GM23248 (cell line): ENCODE results near the gene CCDC134. TPM values are rescaled to one million over a fixed set of nuclear protein-coding genes. Genes with fewer than 3 reads are reported as not detected.
A peak's percentile ranks its signal among the peaks of the same experiment; 100 is the strongest.
"Not testable (repeated sequence)": the region's sequence is repeated elsewhere in the genome, so short reads cannot be mapped to it uniquely, and the experiment has no call there.

Experiments used
- DNase-seq: peaks from one replicate; pipeline ENCODE4 v3.0.0-alpha.2; 2015
- H2AFZ ChIP-seq: fragments of 200-600 bp; sonication (generic); 2 replicates; pipeline ENCODE4 v1.6.1; 2016; ENCODE audit warnings: antibody characterized with exemption
- H3F3A ChIP-seq: fragments of 200-600 bp; sonication (generic); 2 replicates; pipeline ENCODE4 v1.6.1; 2016; ENCODE audit warnings: mild to moderate bottlenecking, antibody characterized with exemption, mixed run types; ENCODE audit not compliant: insufficient read depth
- H3K27ac ChIP-seq: fragments of 200-600 bp; sonication (generic); 2 replicates; pipeline ENCODE4 v1.5.1; 2016; ENCODE audit warnings: mild to moderate bottlenecking
- H3K27me3 ChIP-seq: fragments of 200-600 bp; sonication (generic); replicated peaks from 2 replicates; pipeline ENCODE4 v1.6.1; 2016; ENCODE audit warnings: mild to moderate bottlenecking; ENCODE audit not compliant: insufficient read depth
- H3K36me3 ChIP-seq: fragments of 200-600 bp; sonication (generic); 2 replicates; pipeline ENCODE4 v1.6.1; 2016; ENCODE audit warnings: low read depth, mild to moderate bottlenecking
- H3K4me1 ChIP-seq: fragments of 200-600 bp; sonication (generic); 2 replicates; pipeline ENCODE4 v1.6.1; 2016; ENCODE audit warnings: mild to moderate bottlenecking; ENCODE audit not compliant: insufficient read depth
- H3K4me2 ChIP-seq: fragments of 200-600 bp; sonication (generic); one replicate; pipeline ENCODE4 v1.6.1; 2016; ENCODE audit warnings: mild to moderate bottlenecking; ENCODE audit not compliant: unreplicated experiment
- H3K4me3 ChIP-seq: fragments of 200-600 bp; sonication (generic); 2 replicates; pipeline ENCODE4 v1.5.1; 2016; ENCODE audit warnings: mild to moderate bottlenecking
- H3K79me2 ChIP-seq: fragments of 200-600 bp; sonication (generic); 2 replicates; pipeline ENCODE4 v1.6.1; 2016; ENCODE audit warnings: mild to moderate bottlenecking; ENCODE audit not compliant: insufficient read depth
- H3K9ac ChIP-seq: fragments of 200-600 bp; sonication (generic); 2 replicates; pipeline ENCODE4 v1.6.1; 2016; ENCODE audit warnings: mild to moderate bottlenecking
- H3K9me2 ChIP-seq: fragments of 200-600 bp; sonication (generic); 2 replicates; pipeline ENCODE4 v1.6.1; 2016; ENCODE audit warnings: mixed run types, mild to moderate bottlenecking, moderate library complexity; ENCODE audit not compliant: insufficient read depth
- H3K9me3 ChIP-seq: fragments of 200-600 bp; sonication (generic); one replicate; pipeline ENCODE4 v1.6.1; 2017; ENCODE audit warnings: low read depth
- H4K20me1 ChIP-seq: fragments of 200-600 bp; sonication (generic); 2 replicates; pipeline ENCODE4 v1.6.0; 2016; ENCODE audit not compliant: insufficient read depth
- EZH2 ChIP-seq: fragments of 200-600 bp; sonication (generic); IDR thresholded peaks from 2 replicates; pipeline ENCODE4 v1.6.1; 2018; ENCODE audit warnings: antibody characterized with exemption, mild to moderate bottlenecking; ENCODE audit not compliant: insufficient read depth, poor library complexity, severe bottlenecking
- EZH2phosphoT487 ChIP-seq: fragments of 200-600 bp; sonication (generic); IDR thresholded peaks from 2 replicates; pipeline ENCODE4 v1.6.1; 2018; ENCODE audit warnings: antibody characterized with exemption, moderate library complexity, mild to moderate bottlenecking, low read depth; ENCODE audit not compliant: insufficient read depth
- WGBS, 2 experiments: methylation state at CpG; one replicate each; pipeline ENCODE4 v1.1.6; 2015 to 2017; ENCODE audit warnings: low lambda C conversion rate in 2 of 2, low coverage in 1 of 2; ENCODE audit errors: missing lambda C conversion rate in 2 of 2; 5-methylcytosine and 5-hydroxymethylcytosine counted together
- in situ Hi-C: fragments of 300-500 bp; cut with MboI; formaldehyde crosslinking; loops from 2 replicates; pipeline ENCODE4 v1.15.0; 2020
- polyA plus RNA-seq: library from polyadenylated mRNA; unstranded; fragments of >200 nt; fragmentation: Nextera tagmentation; extraction: Ambion mirVana; gene quantifications from 2 replicates; pipeline ENCODE4 v1.2.1, GENCODE V29; 2016
- total RNA-seq: library from RNA; depleted of rRNA; stranded (reverse); fragments of >200 nt; shearing (Covaris generic); gene quantifications from 2 replicates; pipeline ENCODE4 v1.2.3, GENCODE V29; 2014

The CCDC134 gene
- total and polyA plus RNA-seq, 2 experiments from 2014 or later, result 3.9 to 4.4 TPM

GRCh38 chr22:41832553-41833368 is 32.3 kb downstream of the CCDC134 start, which contains the start of gene SREBF2:
SREBF2 (plus strand) TSS chr22:41833105; CDS start chr22:41833271, 166 bp downstream.
- peak; percentile 99 for DNase-seq
- Histone ChIP-seq H3K27me3 (no peaks in the 10 kb centered on the region), H3K9me2 (no peaks in the 10 kb centered on the region), H3K4me1 (peaks cover 7% of the 10 kb centered on the region; the same call in 1 of the 2 replicates), H3K9ac (peak within 1 kb of the TSS; percentile 81), H3K4me3 (peak within 1 kb of the TSS; percentile 81), H3K79me2 (peaks cover 41% of the 10 kb centered on the region), H4K20me1 (no peaks in the 10 kb centered on the region), H3K9me3 (no peaks in the 10 kb centered on the region), H3K36me3 (no peaks in the 10 kb centered on the region), H3K27ac (peak within 1 kb of the TSS; percentile 75), H2AFZ (peak within 1 kb of the TSS; percentile 83), H3F3A (peaks cover 6% of the 10 kb centered on the region), H3K4me2 (peak within 1 kb of the TSS; percentile 78)
- 1% methylated on average over 38 to 56 of the region's 75 CpGs for WGBS, 2 experiments
- no peak for TF ChIP-seq EZH2
- no peak for TF ChIP-seq EZH2phosphoT487
- in situ Hi-C loops, result no loop called here

GRCh38 chr22:41833369-41834004 is 33.0 kb downstream of the CCDC134 start:
- peaks cover 7% of the 10 kb centered on the region; the same call in 1 of the 2 replicates for H3K4me1 ChIP-seq
- H3K9me3 ChIP-seq, result no peaks in the 10 kb centered on the region
- peak overlapping the region; percentile 75 for H3K27ac ChIP-seq
- peaks cover 6% of the 10 kb centered on the region for H3F3A ChIP-seq
- H3K4me3 ChIP-seq, result peak overlapping the region; percentile 81
- no peaks in the 10 kb centered on the region for H4K20me1 ChIP-seq
- H3K36me3 ChIP-seq, result no peaks in the 10 kb centered on the region
- no peak for TF ChIP-seq EZH2
- TF ChIP-seq EZH2phosphoT487, result no peak
- peaks cover 48% of the 10 kb centered on the region for H3K79me2 ChIP-seq
- in situ Hi-C loops, result no loop called here
- H3K27me3 ChIP-seq, result no peaks in the 10 kb centered on the region
- peak overlapping the region; percentile 63 for H2AFZ ChIP-seq
- DNase-seq, result peak; percentile 65
- 0 to 1% methylated on average over 43 to 75 of the region's 86 CpGs for WGBS, 2 experiments
- H3K9ac ChIP-seq, result peak overlapping the region; percentile 81
- no peaks in the 10 kb centered on the region for H3K9me2 ChIP-seq
- peak overlapping the region; percentile 78 for H3K4me2 ChIP-seq

- peak overlapping the region; percentile 63 for H2AFZ ChIP-seq
- no peak for DNase-seq
- no peaks in the 10 kb centered on the region for H3K36me3 ChIP-seq
- H3K9me3 ChIP-seq, result no peaks in the 10 kb centered on the region
- no peaks in the 10 kb centered on the region for H4K20me1 ChIP-seq
- WGBS, 2 experiments, result 18% methylated on average over 14 of the region's 14 CpGs
- H3K4me1 ChIP-seq, result peaks cover 7% of the 10 kb centered on the region; the same call in 1 of the 2 replicates
- peak overlapping the region; percentile 81 for H3K9ac ChIP-seq
- peaks cover 56% of the 10 kb centered on the region for H3K79me2 ChIP-seq
- no peaks in the 10 kb centered on the region for H3K27me3 ChIP-seq
- TF ChIP-seq EZH2phosphoT487 (no peak), EZH2 (no peak)
- H3K27ac ChIP-seq, result no peak overlapping the region
- H3F3A ChIP-seq, result peaks cover 6% of the 10 kb centered on the region
- in situ Hi-C loops, result no loop called here
- H3K9me2 ChIP-seq, result no peaks in the 10 kb centered on the region
- H3K4me3 ChIP-seq, result peak overlapping the region; percentile 81
- peak overlapping the region; percentile 78 for H3K4me2 ChIP-seq
Measured at GRCh38 chr22:41834005-41834944, 33.8 kb downstream of the CCDC134 start.

- H3K27ac ChIP-seq, H3K4me2 ChIP-seq, in situ Hi-C loops, H3K4me3 ChIP-seq, H3K27me3 ChIP-seq, H3K9ac ChIP-seq, H3K9me3 ChIP-seq, H2AFZ ChIP-seq, H3K4me1 ChIP-seq, H3K9me2 ChIP-seq, H4K20me1 ChIP-seq, H3K36me3 ChIP-seq, DNase-seq, H3F3A ChIP-seq: not testable (repeated sequence)
- 96 to 98% methylated on average over 8 of the region's 8 CpGs for WGBS, 2 experiments
- peaks cover 68% of the 10 kb centered on the region for H3K79me2 ChIP-seq
Measured at GRCh38 chr22:41835462-41835861, 35.0 kb downstream of the CCDC134 start.
